Esophagus muscularis mucosa (tissue), 3 donors: ENCODE measurements around the gene MS4A13.

Experiments used
- EP300 ChIP-seq: sonication (generic); formaldehyde crosslinking; IDR thresholded peaks from one replicate; pipeline ENCODE4 v1.6.1; 2017; ENCODE audit warnings: antibody characterized with exemption
- TF ChIP-seq, protein P1 (sequence below), 3 experiments: fragments of 200-600 bp in 2 of 3; fragments of 450-650 bp in 1 of 3; sonication (generic) in 2 of 3; IDR thresholded peaks; one replicate each; pipeline ENCODE4 v1.5.1; 2017 to 2019; ENCODE audit warnings: antibody characterized with exemption in 3 of 3, mild to moderate bottlenecking in 2 of 3, moderate library complexity in 1 of 3

DNA sequence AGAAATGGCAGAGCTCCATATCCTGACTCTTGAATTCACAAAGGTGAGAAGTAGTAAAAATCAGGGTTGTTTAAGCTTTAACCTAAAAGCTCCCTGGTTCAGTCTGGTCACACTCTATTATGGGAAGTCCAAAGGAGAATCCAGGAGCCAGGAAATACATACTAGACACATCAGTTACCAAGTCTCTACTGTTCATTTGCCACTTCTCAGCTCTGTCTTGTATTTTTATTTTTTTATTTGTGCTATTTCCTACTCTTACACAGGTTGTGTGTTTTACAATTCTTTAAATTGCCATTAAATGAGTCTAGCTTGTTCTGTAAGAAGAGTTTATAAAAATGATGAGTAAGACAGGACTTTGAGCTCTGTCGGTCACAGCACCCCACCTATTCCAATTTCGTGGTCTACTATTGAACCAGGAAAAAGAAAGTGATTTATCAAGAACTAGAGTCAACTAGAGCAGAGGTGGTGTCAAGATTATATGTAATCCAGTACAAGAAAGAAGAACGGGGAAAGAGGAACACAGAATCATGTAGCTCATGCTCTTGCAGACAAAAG, 12.9 kb upstream of the MS4A13 start:
- TF ChIP-seq, protein P1, sequence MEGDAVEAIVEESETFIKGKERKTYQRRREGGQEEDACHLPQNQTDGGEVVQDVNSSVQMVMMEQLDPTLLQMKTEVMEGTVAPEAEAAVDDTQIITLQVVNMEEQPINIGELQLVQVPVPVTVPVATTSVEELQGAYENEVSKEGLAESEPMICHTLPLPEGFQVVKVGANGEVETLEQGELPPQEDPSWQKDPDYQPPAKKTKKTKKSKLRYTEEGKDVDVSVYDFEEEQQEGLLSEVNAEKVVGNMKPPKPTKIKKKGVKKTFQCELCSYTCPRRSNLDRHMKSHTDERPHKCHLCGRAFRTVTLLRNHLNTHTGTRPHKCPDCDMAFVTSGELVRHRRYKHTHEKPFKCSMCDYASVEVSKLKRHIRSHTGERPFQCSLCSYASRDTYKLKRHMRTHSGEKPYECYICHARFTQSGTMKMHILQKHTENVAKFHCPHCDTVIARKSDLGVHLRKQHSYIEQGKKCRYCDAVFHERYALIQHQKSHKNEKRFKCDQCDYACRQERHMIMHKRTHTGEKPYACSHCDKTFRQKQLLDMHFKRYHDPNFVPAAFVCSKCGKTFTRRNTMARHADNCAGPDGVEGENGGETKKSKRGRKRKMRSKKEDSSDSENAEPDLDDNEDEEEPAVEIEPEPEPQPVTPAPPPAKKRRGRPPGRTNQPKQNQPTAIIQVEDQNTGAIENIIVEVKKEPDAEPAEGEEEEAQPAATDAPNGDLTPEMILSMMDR (IDR thresholded peaks at IDR 0.05), result no peak
- TF ChIP-seq EP300, result no peak
